WTC11 (cell line): ENCODE measurements around the gene FOXA3. TPM values are rescaled to one million over a fixed set of nuclear protein-coding genes. Genes with fewer than 3 reads are reported as not detected.

Experiments used
- ATAC-seq: fragments of 200-7000 bp; cut with Tn5 transposase; 2 replicates; pipeline ENCODE4 v1.10.0; 2021; ENCODE audit warnings: mild to moderate bottlenecking, moderate library complexity
- CTCF ChIA-PET: fragments of 300-600 bp; sonication (Branson Sonifier 250); formaldehyde crosslinking; loops from one replicate; lab custom pipeline; 2021; ENCODE audit warnings: antibody characterized with exemption; lab: Charles Lee
- POLR2A ChIA-PET: fragments of 350-600 bp; sonication (Branson Sonifier 250); formaldehyde crosslinking; loops from one replicate; lab custom pipeline; 2021; ENCODE audit warnings: antibody characterized with exemption; lab: Charles Lee
- DNase-seq: peaks from one replicate; pipeline ENCODE4 v3.0.0; 2021; ENCODE audit warnings: low spot score
- H3K27ac Mint-ChIP-seq: 2 replicates; pipeline ENCODE4 v1.8.0; 2021; ENCODE audit warnings: mixed read lengths
- H3K27me3 Mint-ChIP-seq: 2 replicates; pipeline ENCODE4 v1.8.0; 2021; ENCODE audit warnings: low read depth, mild to moderate bottlenecking, moderate library complexity, mixed read lengths
- H3K36me3 Mint-ChIP-seq: 2 replicates; pipeline ENCODE4 v1.8.0; 2021; ENCODE audit warnings: mixed read lengths
- H3K4me1 Mint-ChIP-seq: 2 replicates; pipeline ENCODE4 v1.8.0; 2022; ENCODE audit warnings: mixed read lengths
- H3K4me3 Mint-ChIP-seq: 2 replicates; pipeline ENCODE4 v1.8.0; 2021; ENCODE audit warnings: mild to moderate bottlenecking, moderate library complexity, mixed read lengths
- H3K9me3 Mint-ChIP-seq: 2 replicates; pipeline ENCODE4 v1.8.0; 2021; ENCODE audit warnings: mixed read lengths
- AR ChIP-seq: fragments of 250-450 bp; sonication (Bioruptor Pico); IDR thresholded peaks from 2 replicates; pipeline ENCODE4 v1.9.0; 2021; ENCODE audit warnings: mild to moderate bottlenecking
- ARID4B ChIP-seq: sonication (generic); formaldehyde crosslinking; IDR thresholded peaks from 2 replicates; pipeline ENCODE4 v1.8.0; 2023; ENCODE audit warnings: missing genetic modification reagents, mild to moderate bottlenecking, borderline replicate concordance
- ATF2 ChIP-seq: sonication (generic); formaldehyde crosslinking; IDR thresholded peaks from 2 replicates; pipeline ENCODE4 v1.8.1; 2022; ENCODE audit warnings: low read depth, missing genetic modification reagents, borderline replicate concordance
- E2F4 ChIP-seq: sonication (generic); formaldehyde crosslinking; IDR thresholded peaks from 2 replicates; pipeline ENCODE4 v1.8.1; 2022; ENCODE audit warnings: low read depth, mild to moderate bottlenecking, moderate library complexity, missing genetic modification reagents, borderline replicate concordance
- FOXJ3 ChIP-seq: sonication (generic); formaldehyde crosslinking; IDR thresholded peaks from 2 replicates; pipeline ENCODE4 v1.9.0; 2021; ENCODE audit warnings: missing genetic modification reagents, mild to moderate bottlenecking, borderline replicate concordance
- GTF2I ChIP-seq: fragments of 250-450 bp; sonication (Bioruptor Pico); conservative IDR thresholded peaks from 2 replicates; pipeline ENCODE4 v1.4.0; 2021; ENCODE audit warnings: mild to moderate bottlenecking
- HMGXB4 ChIP-seq: sonication (generic); formaldehyde crosslinking; IDR thresholded peaks from 2 replicates; pipeline ENCODE4 v1.8.1; 2023; ENCODE audit warnings: mild to moderate bottlenecking, moderate library complexity, missing genetic modification reagents
- MXD4 ChIP-seq: fragments of 250-450 bp; sonication (Bioruptor Pico); IDR thresholded peaks from 2 replicates; pipeline ENCODE4 v1.8.0; 2021; ENCODE audit warnings: mild to moderate bottlenecking, moderate library complexity, borderline replicate concordance
- NFE2L1 ChIP-seq: sonication (generic); formaldehyde crosslinking; IDR thresholded peaks from 2 replicates; pipeline ENCODE4 v1.8.1; 2023; ENCODE audit warnings: missing genetic modification reagents
- NR1H2 ChIP-seq: sonication (generic); formaldehyde crosslinking; IDR thresholded peaks from 2 replicates; pipeline ENCODE4 v1.9.0; 2021; ENCODE audit warnings: mild to moderate bottlenecking, moderate library complexity, missing genetic modification reagents
- NR2C2 ChIP-seq: sonication (generic); formaldehyde crosslinking; IDR thresholded peaks from 2 replicates; pipeline ENCODE4 v1.8.0; 2022; ENCODE audit warnings: mild to moderate bottlenecking, missing genetic modification reagents
- OVOL2 ChIP-seq: fragments of 250-450 bp; sonication (Bioruptor Pico); IDR thresholded peaks from 2 replicates; pipeline ENCODE4 v1.9.0; 2021; ENCODE audit warnings: mild to moderate bottlenecking, borderline replicate concordance
- PREB ChIP-seq: sonication (generic); formaldehyde crosslinking; IDR thresholded peaks from 2 replicates; pipeline ENCODE4 v1.8.1; 2022; ENCODE audit warnings: mild to moderate bottlenecking, missing genetic modification reagents, moderate library complexity, borderline replicate concordance
- RORB ChIP-seq: fragments of 250-450 bp; sonication (Bioruptor Pico); IDR thresholded peaks from 2 replicates; pipeline ENCODE4 v1.9.0; 2021; ENCODE audit warnings: mild to moderate bottlenecking
- SMAD4 ChIP-seq: sonication (generic); formaldehyde crosslinking; IDR thresholded peaks from 2 replicates; pipeline ENCODE4 v1.8.0; 2022; ENCODE audit warnings: mild to moderate bottlenecking, missing genetic modification reagents
- TP53 ChIP-seq: sonication (generic); formaldehyde crosslinking; IDR thresholded peaks from 2 replicates; pipeline ENCODE4 v1.8.1; 2023; ENCODE audit warnings: mild to moderate bottlenecking, missing genetic modification reagents
- ZNF121 ChIP-seq: sonication (generic); formaldehyde crosslinking; IDR thresholded peaks from 2 replicates; pipeline ENCODE4 v1.8.0; 2023; ENCODE audit warnings: missing genetic modification reagents
- ZNF232 ChIP-seq: sonication (generic); formaldehyde crosslinking; IDR thresholded peaks from 2 replicates; pipeline ENCODE4 v1.8.0; 2022; ENCODE audit warnings: mild to moderate bottlenecking, missing genetic modification reagents
- ZNF512 ChIP-seq: sonication (generic); formaldehyde crosslinking; IDR thresholded peaks from 2 replicates; pipeline ENCODE4 v1.8.1; 2022; ENCODE audit warnings: missing genetic modification reagents, borderline replicate concordance
- ZNF671 ChIP-seq: fragments of 250-450 bp; sonication (Bioruptor Pico); IDR thresholded peaks from 2 replicates; pipeline ENCODE4 v1.8.0; 2021; ENCODE audit warnings: mild to moderate bottlenecking
- total RNA-seq: library from RNA; stranded (reverse); gene quantifications from 3 replicates; pipeline ENCODE4 v1.2.3, GENCODE V29; 2021

Gene FOXA3
- total RNA-seq, 1 experiment from 2014 or later = 20.7 TPM

- POLR2A ChIA-PET = no interaction called here
- TF ChIP-seq ZNF512 (CRISPR knock-in tag) (no peak), NR1H2 (CRISPR knock-in tag) (no peak), TP53 (CRISPR knock-in tag) (no peak), FOXJ3 (CRISPR knock-in tag) (no peak), ARID4B (CRISPR knock-in tag) (no peak), AR (CRISPR knock-in tag) (no peak), RORB (CRISPR knock-in tag) (no peak), MXD4 (CRISPR knock-in tag) (no peak), OVOL2 (CRISPR knock-in tag) (no peak), ZNF121 (no peak), E2F4 (CRISPR knock-in tag) (no peak), PREB (CRISPR knock-in tag) (no peak), ZNF232 (no peak), GTF2I (CRISPR knock-in tag) (no peak), NR2C2 (CRISPR knock-in tag) (no peak), ATF2 (CRISPR knock-in tag) (no peak), HMGXB4 (CRISPR knock-in tag) (no peak), ZNF671 (CRISPR knock-in tag) (no peak), SMAD4 (CRISPR knock-in tag) (no peak), NFE2L1 (CRISPR knock-in tag) (no peak)
- Mint-ChIP-seq H3K4me1 (peaks cover 17% of the 10 kb centered on the region), H3K4me3 (no peak overlapping the region), H3K36me3 (peaks cover 54% of the 10 kb centered on the region), H3K27ac (no peak overlapping the region), H3K9me3 (no peaks in the 10 kb centered on the region), H3K27me3 (no peaks in the 10 kb centered on the region)
- ATAC-seq (no peak), DNase-seq (no peak)
- CTCF ChIA-PET = interaction anchor here (0.5 to 0.7 kb wide), 2 partner anchors 41 to 53 kb away, joined by 4 to 5 read pairs; partner anchors contain the start of gene DMPK
These were observed 40.9 kb upstream of the FOXA3 start for GRCh38 chr19:45823182-45823581.
